Activated CD8-positive, alpha-beta memory T cell treated with anti-CD3 and anti-CD28 coated beads for 36 hours (primary cell): ENCODE data around the gene SUSD3. TPM values are rescaled to one million over a fixed set of nuclear protein-coding genes. Genes with fewer than 3 reads are reported as not detected.

Experiments
- CTCF ChIA-PET: fragments of 350-600 bp; sonication (Branson Sonifier 250); formaldehyde crosslinking; loops from one replicate; lab custom pipeline; 2021; ENCODE audit warnings: antibody characterized with exemption; lab: Charles Lee
- POLR2A ChIA-PET: fragments of 350-600 bp; sonication (Branson Sonifier 250); formaldehyde crosslinking; loops from one replicate; lab custom pipeline; 2021; ENCODE audit warnings: antibody characterized with exemption; lab: Charles Lee
- total RNA-seq, 2 experiments: library from RNA; stranded (reverse); gene quantifications; one replicate each; pipeline ENCODE4 v1.2.3, GENCODE V29; 2021

SUSD3 gene
- total RNA-seq, 2 experiments from 2014 or later: 15.4 to 15.7 TPM

DNA sequence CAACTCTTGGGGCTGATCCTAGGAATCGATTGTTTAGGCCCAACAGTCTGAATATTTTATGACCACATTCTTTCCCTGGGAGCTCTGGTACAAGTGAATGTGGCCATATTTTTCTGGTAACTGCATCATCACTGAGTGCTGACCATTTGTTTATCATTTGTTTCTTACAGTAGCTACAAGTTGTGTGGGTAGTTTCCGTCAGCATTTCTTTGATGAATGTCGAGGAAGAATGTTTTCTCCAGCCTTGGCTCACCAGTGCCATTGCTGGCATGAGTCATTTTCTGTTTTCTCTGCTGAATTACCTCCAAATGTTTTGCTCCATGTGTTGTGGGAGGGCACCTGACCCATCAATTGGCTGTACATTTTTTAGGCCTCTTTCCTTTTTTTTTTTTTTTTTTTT is 23.4 kb downstream of the SUSD3 start:
- ChIA-PET POLR2A (interaction anchor here (0.6 to 0.7 kb wide), 2 partner anchors 63 to 110 kb away, joined by 4 to 10 read pairs; no protein-coding TSS in a partner anchor), CTCF (interaction anchor here (1.0 to 1.6 kb wide), 2 partner anchors 18 to 100 kb away, joined by 3 to 4 read pairs; no protein-coding TSS in a partner anchor)

DNA sequence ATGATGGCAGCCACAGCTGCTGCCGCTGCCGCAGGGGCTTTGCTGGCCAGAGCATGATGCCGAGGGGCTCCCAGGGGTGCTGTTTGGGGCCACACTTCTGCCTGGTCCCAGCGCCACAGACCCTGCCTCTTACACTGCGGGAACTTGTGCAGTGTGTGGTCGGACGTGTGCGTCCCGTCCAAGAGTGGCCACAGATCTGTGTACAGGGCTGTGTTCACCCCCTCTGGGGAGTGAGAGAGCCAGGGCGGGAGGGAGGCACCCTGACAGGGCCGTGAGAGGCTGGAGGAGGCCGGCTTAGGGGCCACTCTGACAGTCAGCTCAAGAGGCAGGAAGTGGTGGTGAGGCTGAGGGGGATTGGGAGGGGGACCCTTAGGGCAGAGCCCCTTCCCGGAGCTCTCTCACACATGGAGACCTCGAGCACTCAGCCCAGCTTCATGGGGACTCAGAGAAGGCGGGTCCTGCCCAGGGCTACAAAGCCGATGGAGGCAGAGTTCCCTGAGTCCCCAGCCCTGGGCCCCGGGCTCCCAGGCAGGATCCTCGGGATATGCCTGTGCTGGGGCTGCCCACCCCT is 24.4 kb downstream of the SUSD3 start:
- ChIA-PET CTCF (interaction anchor here (1.0 to 2.0 kb wide), 2 partner anchors 9 to 18 kb away, joined by 3 to 6 read pairs; no protein-coding TSS in a partner anchor), POLR2A (interaction anchor here (0.6 to 1.8 kb wide), 4 partner anchors 12 to 111 kb away, joined by 4 to 10 read pairs (median 6); no protein-coding TSS in a partner anchor)

DNA sequence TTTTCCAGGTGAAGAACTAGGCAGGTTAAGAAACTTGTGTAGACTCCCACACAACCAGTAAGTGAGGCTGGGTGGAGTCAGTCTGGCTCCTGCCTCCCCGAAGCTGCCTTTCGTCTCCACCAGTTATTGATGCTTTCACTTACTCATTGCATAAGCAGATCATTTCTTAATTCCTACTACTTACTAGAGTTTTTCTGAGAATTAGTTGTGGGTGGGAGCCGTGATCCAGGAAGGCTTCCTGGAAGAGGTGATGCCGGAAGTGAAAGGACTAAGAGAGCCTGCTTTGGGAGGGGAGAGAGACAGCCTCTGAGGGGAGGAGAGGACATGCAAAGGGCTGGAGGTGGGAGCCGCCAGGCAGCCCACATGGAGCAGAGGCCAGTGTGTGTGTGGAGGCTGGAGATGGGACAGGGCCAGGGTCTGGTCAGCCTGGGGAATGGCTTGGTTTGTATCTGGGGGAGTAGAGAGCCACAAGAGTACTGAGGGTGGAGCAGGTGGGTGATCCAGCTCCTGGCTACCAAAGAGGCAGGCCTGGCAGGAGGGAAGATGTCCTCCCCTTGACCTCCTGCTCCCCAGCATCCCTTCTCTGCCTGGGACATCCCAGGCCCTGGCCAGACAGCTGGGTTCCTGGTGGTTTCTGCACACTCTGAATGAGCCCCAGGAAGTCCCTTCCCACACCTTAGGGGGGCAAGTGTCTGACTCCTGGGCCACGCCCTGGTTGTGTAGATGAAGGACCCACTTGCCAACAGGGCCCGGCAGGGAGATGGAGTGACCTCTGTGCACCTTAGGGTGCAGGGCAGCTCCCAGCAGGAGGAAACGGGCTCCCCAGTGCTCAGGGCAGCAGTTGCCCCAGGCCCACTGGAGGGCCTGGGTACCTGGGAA is 25.3 kb downstream of the SUSD3 start:
- ChIA-PET CTCF (interaction anchor here (0.7 to 2.0 kb wide), 5 partner anchors 8 to 136 kb away, joined by 3 to 6 read pairs (median 3); no protein-coding TSS in a partner anchor), POLR2A (interaction anchor here (1.0 to 1.8 kb wide), 2 partner anchors 11 to 19 kb away, joined by 5 to 6 read pairs; no protein-coding TSS in a partner anchor)

DNA sequence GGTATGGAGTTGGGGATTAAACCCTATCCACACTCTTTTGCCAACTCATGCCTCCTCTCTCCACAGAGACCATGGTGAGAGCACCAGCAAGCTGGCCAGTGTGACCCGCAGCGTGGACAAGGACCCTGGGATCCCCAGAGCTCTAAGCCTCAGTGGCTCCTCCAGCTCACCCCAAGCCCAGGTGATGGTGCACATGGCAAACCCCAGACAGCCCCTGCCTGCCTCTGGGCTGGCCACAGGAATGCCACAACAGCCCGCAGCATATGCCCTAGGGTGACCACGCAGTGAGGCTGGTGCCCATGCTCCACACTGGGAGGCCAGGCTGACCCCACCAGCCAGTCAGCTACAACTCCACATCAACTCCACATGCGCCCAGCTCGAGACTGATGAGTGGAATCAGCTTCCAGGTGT is 26.0 kb downstream of the SUSD3 start:
- ChIA-PET CTCF (interaction anchor here (0.7 to 2.0 kb wide), 4 partner anchors 10 to 136 kb away, joined by 3 to 6 read pairs (median 3); no protein-coding TSS in a partner anchor), POLR2A (interaction anchor here (0.6 kb wide), 1 partner anchor 42 kb away, joined by 3 read pairs; no protein-coding TSS in a partner anchor)

DNA sequence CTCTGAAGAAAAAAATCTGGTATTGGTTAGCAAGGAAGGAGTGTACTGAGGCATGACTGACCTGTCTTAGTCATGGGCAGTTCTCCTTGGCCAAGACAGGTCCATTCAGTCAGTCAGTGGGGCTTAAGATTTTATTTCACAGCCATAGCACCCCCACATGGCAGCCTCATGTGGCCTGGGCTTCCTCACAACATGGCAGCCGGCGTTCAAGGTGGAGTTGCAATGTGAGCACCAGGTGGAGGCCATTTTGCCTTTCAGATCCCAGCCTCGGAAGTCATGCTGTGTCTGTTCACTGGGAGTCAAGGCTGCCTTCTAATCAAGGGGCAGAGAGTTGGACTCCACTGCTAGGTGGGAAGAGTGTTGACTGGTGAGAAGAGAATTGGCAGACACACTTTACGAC is 27.2 kb downstream of the SUSD3 start:
- ChIA-PET POLR2A (interaction anchor here (0.6 kb wide), 1 partner anchor 8 kb away, joined by 9 read pairs; no protein-coding TSS in a partner anchor), CTCF (interaction anchor here (0.7 kb wide), 1 partner anchor 71 kb away, joined by 4 read pairs; no protein-coding TSS in a partner anchor)

DNA sequence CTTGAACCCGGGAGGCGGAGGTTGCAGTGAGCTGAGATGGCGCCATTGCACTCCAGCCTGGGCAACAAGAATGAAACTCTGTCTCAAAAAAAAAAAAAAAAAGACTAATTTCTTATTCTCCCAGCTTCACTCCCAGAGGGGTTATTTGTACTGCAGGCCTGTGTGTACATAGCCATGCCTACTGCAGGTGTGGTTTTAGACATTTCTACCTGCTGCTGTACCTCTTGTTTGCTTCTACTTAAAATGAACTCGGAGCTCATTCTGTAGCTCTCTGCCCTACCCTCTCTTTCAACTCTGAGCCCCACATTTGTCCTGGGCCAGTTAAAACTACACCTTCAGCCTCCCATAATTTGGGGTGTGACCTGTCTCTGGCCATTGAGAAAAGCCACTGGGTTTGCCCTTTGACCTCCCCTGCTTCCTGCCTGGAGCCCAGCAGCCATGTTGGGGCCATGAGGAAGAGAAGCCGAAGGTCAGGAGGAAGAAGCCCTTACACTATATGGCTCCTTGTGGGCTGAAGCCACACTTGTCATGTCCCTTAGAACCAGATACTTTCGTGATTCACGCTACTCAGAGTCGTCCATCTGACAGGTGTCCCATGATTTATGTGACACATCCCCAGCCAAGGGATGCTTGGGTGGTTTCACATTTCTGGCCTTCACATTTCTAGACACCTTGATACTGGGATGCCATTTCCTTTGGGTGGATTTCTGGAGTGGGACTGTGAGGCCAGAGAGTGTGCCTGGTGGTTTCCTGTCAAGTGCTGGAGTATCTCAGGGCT is 28.1 kb downstream of the SUSD3 start:
- POLR2A ChIA-PET: interaction anchor here (0.6 kb wide), 1 partner anchor 9 kb away, joined by 9 read pairs; no protein-coding TSS in a partner anchor
- CTCF ChIA-PET: interaction anchor here (0.7 kb wide), 1 partner anchor 70 kb away, joined by 4 read pairs; no protein-coding TSS in a partner anchor

DNA sequence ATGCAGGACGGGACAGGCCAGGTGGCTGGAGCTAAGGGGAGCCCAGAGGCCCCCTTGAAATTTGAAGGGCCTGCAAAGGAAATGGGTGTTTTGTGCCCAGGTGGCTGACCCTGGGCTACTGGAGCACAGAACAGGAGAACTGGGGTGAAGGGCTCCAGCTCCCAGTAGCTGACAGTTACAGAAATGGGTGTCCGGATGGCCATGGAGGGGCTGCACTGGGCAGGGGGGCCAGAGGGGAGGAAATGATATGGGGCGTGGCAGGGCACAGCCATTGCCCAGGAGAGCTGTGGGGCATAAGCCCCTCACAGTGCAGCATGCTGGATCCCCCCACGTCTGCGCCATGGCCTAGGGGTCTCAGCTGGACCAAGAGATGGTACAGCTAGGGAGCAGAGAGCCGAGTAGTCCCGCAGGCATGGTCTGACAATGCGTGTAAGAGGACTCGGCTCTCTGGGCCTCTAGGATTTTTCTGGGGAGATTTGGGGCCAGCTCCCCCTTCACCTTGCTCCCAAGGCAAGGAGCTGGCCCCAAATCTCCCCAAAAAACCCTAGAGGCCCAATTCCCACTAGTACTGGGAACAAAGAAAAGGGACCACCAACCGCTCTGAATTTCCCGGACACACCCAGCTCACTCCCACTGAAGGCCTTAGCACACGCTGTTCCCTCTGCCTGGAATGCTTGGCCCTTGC is 29.6 kb downstream of the SUSD3 start:
- ChIA-PET CTCF (interaction anchor here (1.0 kb wide), 1 partner anchor 21 kb away, joined by 3 read pairs; no protein-coding TSS in a partner anchor), POLR2A (no interaction called here)

DNA sequence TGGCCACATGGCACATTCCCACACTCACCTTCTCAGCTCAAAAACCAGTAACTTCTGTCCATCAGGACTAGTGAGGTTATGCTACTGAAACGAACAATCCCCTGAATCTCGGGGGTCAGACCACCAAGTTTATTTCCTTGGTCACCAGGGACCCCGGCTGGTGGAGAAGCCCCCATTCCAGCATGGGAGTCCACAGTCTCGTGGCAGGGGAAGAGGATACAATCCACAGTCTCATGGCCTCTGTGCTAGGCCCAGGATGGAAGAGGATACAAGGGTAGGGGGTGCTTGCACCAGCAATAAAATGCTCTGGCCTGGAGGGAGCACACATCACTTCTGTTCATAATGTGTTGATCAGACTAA is 30.1 kb downstream of the SUSD3 start:
- ChIA-PET POLR2A (no interaction called here), CTCF (no interaction called here)

DNA sequence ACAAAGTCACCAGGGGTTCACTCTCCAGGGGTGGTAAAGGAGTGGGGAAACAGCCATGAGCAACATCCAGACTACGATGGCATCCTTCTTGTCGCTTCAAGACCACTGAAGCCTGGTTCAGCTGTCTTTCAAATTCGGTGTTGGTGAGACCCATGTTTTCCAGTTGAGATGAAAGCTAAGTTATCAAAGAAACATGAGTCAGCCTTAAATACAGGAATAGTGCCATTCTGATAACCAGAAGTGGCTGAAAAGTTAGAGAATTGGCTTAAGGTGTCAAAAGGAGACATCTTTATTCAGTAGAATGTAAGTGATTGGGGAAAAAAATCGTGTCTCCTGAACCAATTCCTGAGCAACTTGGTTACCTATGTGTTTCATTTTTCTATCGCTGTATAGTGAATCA is 30.5 kb downstream of the SUSD3 start:
- POLR2A ChIA-PET: no interaction called here
- CTCF ChIA-PET: no interaction called here

DNA sequence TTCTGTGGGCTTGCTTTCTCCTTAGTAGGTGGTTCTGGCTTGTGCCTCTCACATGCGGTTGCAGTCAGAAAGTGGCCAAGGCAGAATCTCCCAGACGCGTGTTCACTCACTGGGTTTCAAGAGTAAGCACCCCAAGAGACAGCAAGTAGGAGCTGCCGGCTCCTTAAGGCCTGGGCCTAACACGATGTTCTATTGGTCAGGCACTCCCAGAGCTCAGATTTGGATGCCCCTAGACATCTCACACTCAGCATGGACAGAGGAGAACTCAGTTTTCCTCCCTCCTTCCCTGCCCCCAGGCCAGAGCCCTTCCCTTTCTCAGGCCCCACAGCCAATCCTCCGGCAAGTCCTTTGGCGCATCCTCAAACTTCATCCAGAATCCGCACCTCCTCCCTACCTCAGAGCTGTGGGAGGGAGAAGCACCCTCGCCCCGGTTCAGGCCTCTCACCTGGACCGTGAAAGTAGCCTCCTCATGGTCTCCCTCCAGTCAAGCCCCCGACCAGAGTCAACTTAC is 31.0 kb downstream of the SUSD3 start:
- ChIA-PET POLR2A (interaction anchor here (0.6 kb wide), 1 partner anchor 478 kb away, joined by 3 read pairs; no protein-coding TSS in a partner anchor), CTCF (no interaction called here)

DNA sequence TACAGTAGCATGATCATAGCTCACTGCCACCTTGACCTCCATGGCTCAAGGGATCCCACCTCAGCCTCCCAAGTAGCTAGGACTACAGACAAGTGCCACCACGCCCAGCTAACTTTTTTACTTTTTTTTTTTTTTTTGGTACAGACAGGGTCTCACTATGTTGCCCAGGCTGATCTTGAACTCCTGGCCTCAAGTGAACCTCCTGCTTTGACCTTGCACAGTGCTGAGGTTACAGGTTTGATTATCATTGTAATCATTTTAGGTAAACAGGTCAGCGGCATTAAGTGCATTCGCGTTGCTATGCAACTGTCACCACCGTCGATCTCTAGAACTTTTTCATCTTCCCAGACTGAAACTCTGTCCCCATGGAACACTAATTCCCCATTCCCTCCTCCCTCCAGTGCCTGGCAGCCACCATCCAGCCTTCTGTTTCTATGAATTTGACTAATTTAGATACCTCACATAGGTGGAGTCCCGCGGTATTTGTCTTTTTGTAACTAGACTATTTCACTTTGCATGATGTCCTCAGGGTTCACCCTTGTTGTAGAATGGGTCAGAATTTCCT is 31.7 kb downstream of the SUSD3 start:
- CTCF ChIA-PET: no interaction called here
- POLR2A ChIA-PET: interaction anchor here (0.6 kb wide), 1 partner anchor 477 kb away, joined by 3 read pairs; no protein-coding TSS in a partner anchor

DNA sequence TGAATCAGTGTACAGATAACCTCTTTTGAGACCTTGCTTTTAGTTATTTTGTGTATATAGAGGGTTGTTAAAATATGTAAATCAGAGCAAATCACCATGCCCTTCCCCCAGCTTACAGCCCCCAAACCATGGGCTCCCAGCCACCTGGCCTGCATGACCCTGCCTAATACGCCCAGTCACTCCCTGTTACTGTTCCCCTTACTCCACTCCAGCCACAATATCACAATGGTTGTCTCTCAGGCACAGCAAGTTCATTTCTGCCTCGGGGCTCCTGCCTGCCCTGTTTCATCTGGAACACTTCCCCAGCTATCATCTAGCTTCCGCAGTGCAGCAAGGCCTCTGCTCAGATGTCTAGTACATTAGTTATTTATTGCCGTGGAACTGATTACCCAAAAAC is 32.6 kb downstream of the SUSD3 start:
- ChIA-PET POLR2A (interaction anchor here (1.3 kb wide), 1 partner anchor 26 kb away, joined by 6 read pairs; no protein-coding TSS in a partner anchor), CTCF (interaction anchor here (0.7 to 1.2 kb wide), 3 partner anchors 8 to 18 kb away, joined by 3 to 4 read pairs (median 3); no protein-coding TSS in a partner anchor)

DNA sequence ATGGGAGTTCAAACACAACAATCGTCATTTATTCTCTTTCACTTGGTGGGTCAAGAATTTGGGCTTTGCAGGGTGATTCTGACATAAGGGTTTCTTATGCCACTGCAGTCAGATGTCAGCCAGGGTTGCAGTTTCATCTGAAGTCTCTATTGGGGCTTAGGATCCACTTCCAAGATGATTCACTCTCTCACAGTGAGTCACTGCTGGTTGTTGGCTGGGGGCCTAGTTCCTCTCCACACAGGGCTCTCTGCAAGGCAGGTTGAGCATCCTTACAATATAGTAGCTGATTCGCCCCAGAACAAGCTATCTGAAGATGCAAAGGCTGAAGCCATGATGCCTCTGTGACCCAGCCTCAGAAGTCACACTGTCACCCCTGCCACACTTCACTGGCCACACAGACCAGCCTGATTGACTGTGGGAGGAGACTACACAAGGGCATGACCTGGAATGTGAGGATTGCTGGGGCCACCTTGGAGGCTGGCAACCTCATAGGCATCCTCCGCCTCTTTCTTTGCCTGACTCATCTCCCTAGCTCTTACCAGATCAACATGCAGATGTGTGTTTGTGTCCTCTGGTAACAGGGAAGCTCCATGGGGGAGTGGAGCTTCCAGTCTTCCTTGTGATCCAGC is 33.1 kb downstream of the SUSD3 start:
- POLR2A ChIA-PET: interaction anchor here (1.3 kb wide), 1 partner anchor 27 kb away, joined by 6 read pairs; no protein-coding TSS in a partner anchor

DNA sequence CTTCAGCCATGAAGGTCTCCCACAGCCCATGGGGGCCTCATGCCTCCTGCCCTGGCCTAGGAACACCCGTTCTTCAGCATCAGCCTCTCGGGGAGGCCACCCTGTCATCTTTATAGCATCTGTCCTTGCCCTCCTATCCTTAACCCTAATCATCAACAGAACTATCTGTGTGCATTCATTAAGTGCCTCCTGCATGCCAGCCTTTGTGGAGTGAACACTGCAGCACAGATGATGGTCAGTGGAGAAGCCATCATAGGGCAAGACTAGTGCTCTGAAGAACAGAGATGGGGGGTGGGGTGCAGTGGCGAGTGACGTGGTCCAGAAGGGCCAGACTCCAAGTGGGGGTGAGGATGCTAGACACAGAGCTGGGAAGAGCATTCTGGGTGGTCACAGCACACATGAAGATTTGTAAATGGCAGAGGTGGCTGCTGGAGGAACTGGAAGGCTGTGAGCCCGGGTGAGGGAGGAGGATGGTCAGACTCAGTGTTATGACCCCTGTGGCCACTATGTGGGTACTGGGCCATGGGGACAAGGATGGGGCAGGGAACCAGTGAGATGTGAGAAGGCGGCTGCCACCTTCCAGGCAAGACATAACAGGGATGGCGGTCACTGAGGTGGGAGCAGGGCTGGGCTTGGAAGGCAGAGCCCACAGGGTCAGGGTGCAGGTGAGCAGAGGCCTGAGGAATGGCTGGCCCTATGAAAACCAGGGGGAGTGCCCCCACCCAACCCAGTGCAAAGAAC is 33.9 kb downstream of the SUSD3 start:
- ChIA-PET POLR2A (interaction anchor here (1.3 kb wide), 1 partner anchor 28 kb away, joined by 6 read pairs; no protein-coding TSS in a partner anchor), CTCF (interaction anchor here (0.6 to 1.7 kb wide), 3 partner anchors 30 to 1093 kb away, joined by 3 to 5 read pairs (median 4); no protein-coding TSS in a partner anchor)

More for the DNA sequence above, 33.1 kb downstream of the SUSD3 start:
- CTCF ChIA-PET: interaction anchor here (0.8 to 1.2 kb wide), 3 partner anchors 8 to 29 kb away, joined by 3 to 4 read pairs (median 3); no protein-coding TSS in a partner anchor

DNA sequence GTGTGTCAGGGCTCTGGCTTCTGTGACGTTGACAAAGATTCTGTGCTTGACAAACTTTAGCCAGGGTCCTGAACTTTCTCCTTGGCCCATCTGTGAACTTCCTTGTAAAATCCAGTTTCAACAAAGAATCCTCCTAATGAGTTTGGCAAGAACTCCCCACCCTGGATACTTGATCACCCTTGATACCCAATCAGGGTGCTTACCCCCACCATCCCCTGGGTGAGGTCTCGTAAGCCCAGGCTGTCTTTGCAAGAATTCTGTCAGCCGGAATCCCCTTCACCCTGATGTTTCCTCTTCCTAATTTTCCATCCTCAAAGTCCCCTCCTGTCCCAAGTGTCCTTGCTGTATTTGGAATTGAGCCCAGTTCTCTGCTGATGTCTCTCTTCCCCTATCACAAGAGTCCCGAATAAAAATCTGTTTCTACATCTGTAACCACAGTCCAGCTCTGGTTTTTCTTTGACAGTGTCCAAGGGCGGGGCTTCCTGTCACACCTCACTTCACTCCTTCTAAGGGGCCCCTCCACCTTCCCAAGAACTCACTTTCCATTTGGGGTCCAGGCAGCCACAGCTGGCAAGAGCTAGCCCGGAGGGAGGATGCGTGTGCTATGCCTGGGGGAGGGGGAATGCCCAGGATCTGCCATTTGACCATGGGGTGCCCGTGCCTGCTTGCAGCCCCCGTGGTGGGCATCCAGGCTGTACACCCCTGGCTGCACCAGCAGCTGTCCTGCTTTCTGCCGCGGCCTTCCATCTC is 34.8 kb downstream of the SUSD3 start:
- CTCF ChIA-PET: interaction anchor here (1.7 kb wide), 1 partner anchor 90 kb away, joined by 5 read pairs; no protein-coding TSS in a partner anchor
- POLR2A ChIA-PET: no interaction called here
